C1 segment of cervical spinal cord (tissue), 14 donors: ENCODE data around the gene SAPCD1.

Experiments
- DNase-seq, 14 donors: peaks; one replicate each; lab custom pipeline; 2025; lab: John Stamatoyannopoulos, UW

SAPCD1 gene

GRCh38 chr6:31729515-31729978, 32.9 kb upstream of the SAPCD1 start:
- peak; percentile 50 to 93 (median 83) for DNase-seq

GRCh38 chr6:31729979-31730630, 32.4 kb upstream of the SAPCD1 start:
- DNase-seq = peak in 12 of 14 donors; percentile 25 to 82 (median 74)

GRCh38 chr6:31730631-31731086, 31.8 kb upstream of the SAPCD1 start:
- DNase-seq = no peak

GRCh38 chr6:31732029-31732428, 30.4 kb upstream of the SAPCD1 start:
- DNase-seq = no peak

GRCh38 chr6:31733734-31734133, 28.7 kb upstream of the SAPCD1 start:
- no peak for DNase-seq

GRCh38 chr6:31734247-31734820, 28.1 kb upstream of the SAPCD1 start:
- no peak for DNase-seq

- DNase-seq = peak in 3 of 14 donors; percentile 21 to 49 (median 29)
Measured at GRCh38 chr6:31734821-31735406, 27.5 kb upstream of the SAPCD1 start.

- DNase-seq = peak in 8 of 14 donors; percentile 30 to 74 (median 48)
Measured at GRCh38 chr6:31736021-31736767, 26.3 kb upstream of the SAPCD1 start, which contains the start of gene CLIC1. Gene CLIC1, minus strand, starts transcription at chr6:31736530. Its CDS starts 230 bp downstream, at chr6:31736300.

- DNase-seq = no peak
Measured at GRCh38 chr6:31736768-31737314, 25.6 kb upstream of the SAPCD1 start.

GRCh38 chr6:31737315-31737990, 25.0 kb upstream of the SAPCD1 start:
- no peak for DNase-seq

- DNase-seq = peak in 5 of 14 donors; percentile 23 to 47 (median 33)
Measured at GRCh38 chr6:31737991-31738979, 24.2 kb upstream of the SAPCD1 start.

GRCh38 chr6:31739639-31740396, 22.6 kb upstream of the SAPCD1 start, which contains the start of gene MSH5:
Gene MSH5, plus strand, starts transcription at chr6:31740005. Its CDS starts 462 bp downstream, at chr6:31740467.
- peak; percentile 49 to 97 (median 94) for DNase-seq

GRCh38 chr6:31740397-31741223, 21.8 kb upstream of the SAPCD1 start:
- DNase-seq = peak in 2 of 14 donors; percentile 21 to 46

GRCh38 chr6:31741815-31742214, 20.6 kb upstream of the SAPCD1 start:
- no peak for DNase-seq

GRCh38 chr6:31742894-31743293, 19.6 kb upstream of the SAPCD1 start:
- DNase-seq = no peak

GRCh38 chr6:31744422-31744821, 18.0 kb upstream of the SAPCD1 start:
- DNase-seq = no peak

- DNase-seq = no peak
Measured at GRCh38 chr6:31749301-31750036, 13.0 kb upstream of the SAPCD1 start.
